HEK293 (cell line): ENCODE measurements around the gene CRMP1.

Experiments used
- CTCF ChIA-PET: fragments of 350-600 bp; formaldehyde crosslinking; extraction: SDS; loops from one replicate; lab custom pipeline; 2021; ENCODE audit warnings: antibody characterized with exemption; lab: Yijun Ruan, JAX
- POLR2A ChIA-PET: fragments of 300-600 bp; formaldehyde crosslinking; extraction: SDS; loops from one replicate; lab custom pipeline; 2020; ENCODE audit warnings: antibody characterized with exemption, inconsistent platforms; lab: Yijun Ruan, JAX
- H3K27ac ChIP-seq: fragments of 200-500 bp; sonication (Bioruptor generic); 2 replicates; pipeline ENCODE4 v1.5.1; 2014; ENCODE audit warnings: low read depth, low read length, control low read depth, inconsistent platforms; ENCODE audit errors: extremely low read depth
- H3K36me3 ChIP-seq, 2 experiments: fragments of 200-500 bp in 1 of 2; sonication (Bioruptor generic) in 1 of 2; 1 replicate in 1 of 2; 2 replicates in 1 of 2; pipeline ENCODE4 v1.5.1; 2014 to 2017; ENCODE audit warnings: inconsistent platforms in 2 of 2, low read length in 2 of 2; ENCODE audit not compliant: control insufficient read depth in 2 of 2, insufficient read depth in 1 of 2
- H3K4me1 ChIP-seq: fragments of 200-500 bp; sonication (Bioruptor generic); 2 replicates; pipeline ENCODE4 v1.5.1; 2014; ENCODE audit warnings: mild to moderate bottlenecking, low read length, inconsistent platforms; ENCODE audit not compliant: control insufficient read depth, insufficient read depth
- H3K4me3 ChIP-seq: 2 replicates; pipeline ENCODE4 v1.5.1; 2011; ENCODE audit warnings: low read depth, mild to moderate bottlenecking, control low read depth, low read length, moderate library complexity
- H3K9me3 ChIP-seq: fragments of 200-500 bp; sonication (Bioruptor generic); 2 replicates; pipeline ENCODE4 v1.5.1; 2014; ENCODE audit warnings: low read depth, low read length, inconsistent platforms; ENCODE audit not compliant: control insufficient read depth, insufficient read depth
- ATF2 ChIP-seq: fragments of 450-650 bp; formaldehyde crosslinking; IDR thresholded peaks from 2 replicates; pipeline ENCODE4 v1.5.1; 2016; ENCODE audit warnings: missing biosample characterization, missing genetic modification characterization, low read depth
- HOXD13 ChIP-seq: sonication (generic); formaldehyde crosslinking; IDR thresholded peaks from 2 replicates; pipeline ENCODE4 v1.8.0; 2022; ENCODE audit warnings: missing genetic modification reagents, borderline replicate concordance
- OSR2 ChIP-seq: fragments of 450-650 bp; formaldehyde crosslinking; IDR thresholded peaks from 2 replicates; pipeline ENCODE4 v1.5.1; 2016; ENCODE audit warnings: missing biosample characterization, missing genetic modification characterization
- REST ChIP-seq: fragments of 450-650 bp; formaldehyde crosslinking; IDR thresholded peaks from 2 replicates; pipeline ENCODE4 v1.5.1; 2016; ENCODE audit warnings: missing biosample characterization, missing genetic modification characterization
- SP3 ChIP-seq: fragments of 450-650 bp; formaldehyde crosslinking; IDR thresholded peaks from 2 replicates; pipeline ENCODE4 v1.5.1; 2016; ENCODE audit warnings: missing biosample characterization, missing genetic modification characterization
- YY1 ChIP-seq: fragments of 450-650 bp; formaldehyde crosslinking; IDR thresholded peaks from 2 replicates; pipeline ENCODE4 v1.5.1; 2018; ENCODE audit warnings: missing biosample characterization, missing genetic modification characterization
- ZBTB44 ChIP-seq: fragments of 450-650 bp; IDR thresholded peaks from 2 replicates; pipeline ENCODE4 v1.5.1; 2018; ENCODE audit warnings: missing biosample characterization, mild to moderate bottlenecking, missing genetic modification characterization
- ZBTB49 ChIP-seq: fragments of 450-650 bp; formaldehyde crosslinking; IDR thresholded peaks from 2 replicates; pipeline ENCODE4 v1.5.1; 2016; ENCODE audit warnings: missing biosample characterization, missing genetic modification characterization, low read depth
- ZNF169 ChIP-seq: fragments of 450-650 bp; formaldehyde crosslinking; IDR thresholded peaks from 2 replicates; pipeline ENCODE4 v1.5.1; 2016; ENCODE audit warnings: missing biosample characterization, missing genetic modification characterization
- ZNF174 ChIP-seq: fragments of 450-650 bp; formaldehyde crosslinking; IDR thresholded peaks from 2 replicates; pipeline ENCODE4 v1.5.0; 2017; ENCODE audit warnings: missing biosample characterization, mild to moderate bottlenecking, missing genetic modification characterization
- ZNF214 ChIP-seq: fragments of 450-650 bp; formaldehyde crosslinking; IDR thresholded peaks from 2 replicates; pipeline ENCODE4 v1.5.1; 2017; ENCODE audit warnings: missing biosample characterization, mild to moderate bottlenecking, missing genetic modification characterization, borderline replicate concordance
- ZNF37A ChIP-seq: fragments of 450-650 bp; IDR thresholded peaks from 2 replicates; pipeline ENCODE4 v1.5.1; 2018; ENCODE audit warnings: missing biosample characterization, missing genetic modification characterization
- ZNF404 ChIP-seq: fragments of 450-650 bp; formaldehyde crosslinking; IDR thresholded peaks from 2 replicates; pipeline ENCODE4 v1.5.1; 2017; ENCODE audit warnings: missing biosample characterization, missing genetic modification characterization
- ZNF426 ChIP-seq: fragments of 450-650 bp; formaldehyde crosslinking; IDR thresholded peaks from 2 replicates; pipeline ENCODE4 v1.5.1; 2017; ENCODE audit warnings: missing biosample characterization, missing genetic modification characterization, mild to moderate bottlenecking, inconsistent platforms, moderate library complexity
- ZNF530 ChIP-seq: fragments of 450-650 bp; formaldehyde crosslinking; IDR thresholded peaks from 2 replicates; pipeline ENCODE4 v1.5.1; 2016; ENCODE audit warnings: low read depth, missing biosample characterization, missing genetic modification characterization
- ZNF571 ChIP-seq: fragments of 450-650 bp; formaldehyde crosslinking; IDR thresholded peaks from 2 replicates; pipeline ENCODE4 v1.5.0; 2017; ENCODE audit warnings: missing biosample characterization, missing genetic modification characterization
- ZNF747 ChIP-seq: fragments of 450-650 bp; formaldehyde crosslinking; IDR thresholded peaks from 2 replicates; pipeline ENCODE4 v1.5.1; 2016; ENCODE audit warnings: missing biosample characterization, missing genetic modification characterization
- ZSCAN18 ChIP-seq: fragments of 450-650 bp; formaldehyde crosslinking; IDR thresholded peaks from 2 replicates; pipeline ENCODE4 v1.5.1; 2016; ENCODE audit warnings: missing biosample characterization, missing genetic modification characterization

The CRMP1 gene

GRCh38 chr4:5887361-5888221 lies 5.3 kb downstream of the CRMP1 start (continued):
- TF ChIP-seq ZSCAN18 (tag by site-specific recombination): no peak

- Histone ChIP-seq H3K9me3 (no peaks in the 10 kb centered on the region), H3K27ac (no peak overlapping the region), H3K4me3 (no peak overlapping the region), H3K36me3 (no peaks in the 10 kb centered on the region), H3K4me1 (no peaks in the 10 kb centered on the region)
- ChIA-PET POLR2A (no interaction called here), CTCF (interaction anchor here (0.6 kb wide), 1 partner anchor 659 kb away, joined by 4 read pairs; no protein-coding TSS in a partner anchor)
- no peak for TF ChIP-seq ZNF747 (tag by site-specific recombination)
- TF ChIP-seq ZBTB49 (tag by site-specific recombination): no peak
- no peak for TF ChIP-seq ZNF174 (tag by site-specific recombination)
- TF ChIP-seq HOXD13 (CRISPR knock-in tag): no peak
- no peak for TF ChIP-seq ATF2 (tag by site-specific recombination)
- no peak for TF ChIP-seq ZNF37A
- no peak for TF ChIP-seq ZNF169
- no peak for TF ChIP-seq YY1 (tag by site-specific recombination)
- no peak for TF ChIP-seq ZNF530 (tag by site-specific recombination)
- no peak for TF ChIP-seq ZNF571
- TF ChIP-seq ZBTB44 (tag by site-specific recombination): no peak
- no peak for TF ChIP-seq ZNF426 (tag by site-specific recombination)
- no peak for TF ChIP-seq ZNF404 (tag by site-specific recombination)
- TF ChIP-seq OSR2 (tag by site-specific recombination): no peak
- TF ChIP-seq SP3 (tag by site-specific recombination): no peak
- TF ChIP-seq ZNF214: no peak
- no peak for TF ChIP-seq REST (tag by site-specific recombination)
These were observed 5.9 kb downstream of the CRMP1 start for GRCh38 chr4:5887011-5887360.
